Vagina (tissue), 2 donors: Measurements from ENCODE around the gene NOL7.

Experiments
- CTCF ChIP-seq, 3 experiments: fragments of 450-650 bp in 2 of 3; fragments of 200-600 bp in 1 of 3; sonication (generic) in 1 of 3; IDR thresholded peaks; one replicate each; pipeline ENCODE4 v1.5.1; 2017 to 2019; ENCODE audit warnings: antibody characterized with exemption in 3 of 3, mild to moderate bottlenecking in 2 of 3, moderate library complexity in 2 of 3
- POLR2A ChIP-seq, 2 donors: fragments of 450-650 bp; IDR thresholded peaks; one replicate each; pipeline ENCODE4 v1.6.1; 2017; ENCODE audit warnings: antibody characterized with exemption in 2 of 2, mild to moderate bottlenecking in 2 of 2, moderate library complexity in 2 of 2
- POLR2AphosphoS5 ChIP-seq, 2 donors: sonication (generic); formaldehyde crosslinking; IDR thresholded peaks; one replicate each; pipeline ENCODE4 v1.9.0; 2017; ENCODE audit warnings: antibody characterized with exemption in 2 of 2, mild to moderate bottlenecking in 2 of 2, low read depth in 1 of 2; ENCODE audit not compliant: insufficient read depth in 1 of 2

DNA sequence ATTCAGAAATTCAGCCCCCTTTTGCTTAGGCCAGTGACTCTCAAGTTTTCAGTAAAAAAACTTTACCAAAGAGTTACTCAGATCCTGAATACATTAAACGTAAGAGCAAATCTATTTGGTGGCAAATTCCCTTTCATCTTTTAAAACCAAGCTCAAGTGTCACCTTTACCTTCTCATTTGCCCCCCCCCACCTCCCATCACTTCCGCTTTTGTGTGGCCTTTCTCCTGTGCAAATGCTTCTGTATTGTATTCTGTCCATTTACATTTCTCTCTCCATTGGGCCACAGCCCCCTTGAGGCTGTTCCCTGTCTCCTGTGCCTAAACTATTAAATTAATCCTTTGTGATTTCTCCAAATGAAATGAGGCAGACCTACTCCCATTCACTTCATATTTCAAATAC lies 1.9 kb downstream of the NOL7 start:
- no peak for TF ChIP-seq CTCF (IDR thresholded peaks at IDR 0.05)
- TF ChIP-seq POLR2A (IDR thresholded peaks at IDR 0.05): no peak
- TF ChIP-seq POLR2AphosphoS5 (IDR thresholded peaks at IDR 0.05; ENCODE audit: insufficient read depth in 1 of 2, low read depth in 1 of 2): no peak
